HCT116 (cell line): ENCODE measurements around the gene RHOU.

ENCODE experiments used
- CEBPB ChIP-seq: IDR thresholded peaks from 2 replicates; pipeline ENCODE4 v1.6.1; 2012; ENCODE audit warnings: low read depth
- EGR1 ChIP-seq: IDR thresholded peaks from 2 replicates; pipeline ENCODE4 v1.6.1; 2012; ENCODE audit warnings: low read depth
- ELF1 ChIP-seq: IDR thresholded peaks from 2 replicates; pipeline ENCODE4 v1.6.1; 2012; ENCODE audit warnings: low read depth, borderline replicate concordance
- EZH2 ChIP-seq: fragments of 200-600 bp; sonication (generic); IDR thresholded peaks from 2 replicates; pipeline ENCODE4 v1.6.1; 2017; ENCODE audit warnings: antibody characterized with exemption, mixed run types
- EZH2phosphoT487 ChIP-seq: fragments of 200-600 bp; IDR thresholded peaks from 2 replicates; pipeline ENCODE4 v1.6.1; 2018; ENCODE audit warnings: antibody characterized with exemption, borderline replicate concordance
- JUND ChIP-seq: IDR thresholded peaks from 2 replicates; pipeline ENCODE4 v1.6.1; 2012
- MAX ChIP-seq: IDR thresholded peaks from 2 replicates; pipeline ENCODE4 v1.6.1; 2012
- POLR2A ChIP-seq: IDR thresholded peaks from 2 replicates; pipeline ENCODE4 v1.7.0; 2011; ENCODE audit warnings: borderline replicate concordance; ENCODE audit not compliant: insufficient read depth, insufficient read length; ENCODE audit errors: extremely low read depth
- POLR2AphosphoS5 ChIP-seq: IDR thresholded peaks from 2 replicates; pipeline ENCODE4 v1.6.1; 2011; ENCODE audit warnings: mild to moderate bottlenecking, low read depth, low read length, moderate library complexity
- SP1 ChIP-seq: IDR thresholded peaks from 2 replicates; pipeline ENCODE4 v1.6.1; 2012; ENCODE audit warnings: low read depth
- TCF7L2 ChIP-seq: IDR thresholded peaks from 2 replicates; pipeline ENCODE4 v1.7.0; 2011; ENCODE audit warnings: borderline replicate concordance, inconsistent platforms; ENCODE audit not compliant: insufficient read depth, insufficient read length; ENCODE audit errors: extremely low read depth
- YY1 ChIP-seq: IDR thresholded peaks from 2 replicates; pipeline ENCODE4 v1.6.1; 2011; ENCODE audit warnings: low read length, low read depth, moderate library complexity, mild to moderate bottlenecking; ENCODE audit not compliant: insufficient replicate concordance; ENCODE audit errors: extremely low read depth
- TF ChIP-seq, protein P1 (sequence below), 3 experiments: fragments of 200-600 bp in 1 of 3; sonication (generic) in 1 of 3; IDR thresholded peaks in 2 of 3; conservative IDR thresholded peaks in 1 of 3; 2 replicates each; pipeline ENCODE4 v1.5.1; 2012 to 2017; ENCODE audit warnings: low read depth in 2 of 3, low read length in 2 of 3, antibody characterized with exemption in 1 of 3, borderline replicate concordance in 1 of 3, control low read depth in 1 of 3, mild to moderate bottlenecking in 1 of 3, mixed read lengths in 1 of 3, mixed run types in 1 of 3, moderate library complexity in 1 of 3; ENCODE audit not compliant: insufficient read depth in 1 of 3
- TF ChIP-seq, protein P2 (sequence below): IDR thresholded peaks from 2 replicates; pipeline ENCODE4 v1.6.1; 2011; ENCODE audit warnings: mild to moderate bottlenecking, low read length, moderate library complexity; ENCODE audit not compliant: insufficient replicate concordance; ENCODE audit errors: extremely low read depth

GRCh38 chr1:228755800-228756199 is 20.5 kb downstream of the RHOU start:
- TF ChIP-seq, protein P1, sequence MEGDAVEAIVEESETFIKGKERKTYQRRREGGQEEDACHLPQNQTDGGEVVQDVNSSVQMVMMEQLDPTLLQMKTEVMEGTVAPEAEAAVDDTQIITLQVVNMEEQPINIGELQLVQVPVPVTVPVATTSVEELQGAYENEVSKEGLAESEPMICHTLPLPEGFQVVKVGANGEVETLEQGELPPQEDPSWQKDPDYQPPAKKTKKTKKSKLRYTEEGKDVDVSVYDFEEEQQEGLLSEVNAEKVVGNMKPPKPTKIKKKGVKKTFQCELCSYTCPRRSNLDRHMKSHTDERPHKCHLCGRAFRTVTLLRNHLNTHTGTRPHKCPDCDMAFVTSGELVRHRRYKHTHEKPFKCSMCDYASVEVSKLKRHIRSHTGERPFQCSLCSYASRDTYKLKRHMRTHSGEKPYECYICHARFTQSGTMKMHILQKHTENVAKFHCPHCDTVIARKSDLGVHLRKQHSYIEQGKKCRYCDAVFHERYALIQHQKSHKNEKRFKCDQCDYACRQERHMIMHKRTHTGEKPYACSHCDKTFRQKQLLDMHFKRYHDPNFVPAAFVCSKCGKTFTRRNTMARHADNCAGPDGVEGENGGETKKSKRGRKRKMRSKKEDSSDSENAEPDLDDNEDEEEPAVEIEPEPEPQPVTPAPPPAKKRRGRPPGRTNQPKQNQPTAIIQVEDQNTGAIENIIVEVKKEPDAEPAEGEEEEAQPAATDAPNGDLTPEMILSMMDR (IDR thresholded peaks at IDR 0.05 in 2 of 3, conservative IDR thresholded peaks at IDR 0.05 in 1 of 3; ENCODE audit: borderline replicate concordance in 1 of 3, insufficient read depth in 1 of 3, low read depth in 2 of 3, low read length in 2 of 3): no peak
- TF ChIP-seq TCF7L2 (no peak), POLR2A (no peak), POLR2AphosphoS5 (no peak), ELF1 (no peak), YY1 (no peak), JUND (no peak), MAX (no peak), EZH2 (no peak), CEBPB (no peak), EGR1 (no peak), EZH2phosphoT487 (no peak), SP1 (no peak)
- TF ChIP-seq, protein P2, sequence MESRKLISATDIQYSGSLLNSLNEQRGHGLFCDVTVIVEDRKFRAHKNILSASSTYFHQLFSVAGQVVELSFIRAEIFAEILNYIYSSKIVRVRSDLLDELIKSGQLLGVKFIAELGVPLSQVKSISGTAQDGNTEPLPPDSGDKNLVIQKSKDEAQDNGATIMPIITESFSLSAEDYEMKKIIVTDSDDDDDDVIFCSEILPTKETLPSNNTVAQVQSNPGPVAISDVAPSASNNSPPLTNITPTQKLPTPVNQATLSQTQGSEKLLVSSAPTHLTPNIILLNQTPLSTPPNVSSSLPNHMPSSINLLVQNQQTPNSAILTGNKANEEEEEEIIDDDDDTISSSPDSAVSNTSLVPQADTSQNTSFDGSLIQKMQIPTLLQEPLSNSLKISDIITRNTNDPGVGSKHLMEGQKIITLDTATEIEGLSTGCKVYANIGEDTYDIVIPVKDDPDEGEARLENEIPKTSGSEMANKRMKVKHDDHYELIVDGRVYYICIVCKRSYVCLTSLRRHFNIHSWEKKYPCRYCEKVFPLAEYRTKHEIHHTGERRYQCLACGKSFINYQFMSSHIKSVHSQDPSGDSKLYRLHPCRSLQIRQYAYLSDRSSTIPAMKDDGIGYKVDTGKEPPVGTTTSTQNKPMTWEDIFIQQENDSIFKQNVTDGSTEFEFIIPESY: no peak
